ENCODE data around the gene PEAK1. TPM values are rescaled to one million over a fixed set of nuclear protein-coding genes. Genes with fewer than 3 reads are reported as not detected.

PEAK1 gene
- total and polyA plus RNA-seq, 4 donors: 8.6 to 147 (median 40.2) TPM

DNA sequence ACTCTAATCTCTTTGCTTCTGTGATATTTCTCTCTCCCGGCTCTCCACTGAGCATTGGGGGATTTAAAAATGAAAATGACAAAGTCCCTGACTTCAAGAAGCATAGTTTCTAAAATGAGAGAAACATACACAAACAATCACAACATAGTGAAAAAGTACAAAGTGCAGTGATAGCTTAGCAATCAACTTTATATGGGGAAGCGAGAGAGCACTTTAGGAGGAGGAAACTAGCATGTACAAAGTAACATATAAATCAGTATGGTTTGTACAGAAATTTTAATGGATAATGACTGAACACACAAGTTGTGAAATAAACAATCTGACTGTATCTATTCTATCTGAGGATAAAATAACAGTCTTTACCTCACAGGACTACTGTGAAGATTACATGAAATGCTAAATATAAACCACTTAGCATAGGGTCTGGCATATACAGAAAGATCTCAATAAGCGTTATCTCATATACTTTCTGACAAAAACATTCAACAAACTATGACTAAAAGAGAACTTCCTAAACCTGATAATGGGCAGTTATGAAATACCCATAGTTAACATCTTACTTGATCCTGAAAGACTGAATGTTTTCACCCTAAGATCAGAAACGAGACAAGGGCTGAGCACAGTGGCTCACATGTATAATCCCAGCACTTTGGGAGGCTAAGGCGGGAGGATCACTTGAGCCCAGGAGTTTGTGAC, 61.2 kb downstream of the PEAK1 start:
- Histone ChIP-seq H3K36me3 (ENCODE audit: control insufficient read depth in 4 of 4, insufficient read depth in 4 of 4, low read length in 4 of 4) (peaks cover 0 to 6% (median 5%) of the 10 kb centered on the region in 4 donors), H3K27ac (ENCODE audit: low read depth in 1 of 2, low read length in 1 of 2) (no peak overlapping the region), H3K4me3 (no peak overlapping the region), H3K27me3 (ENCODE audit: control insufficient read depth in 3 of 3, insufficient read depth in 3 of 3, low read length in 2 of 3) (no peaks in the 10 kb centered on the region), H3K4me1 (ENCODE audit: control insufficient read depth in 5 of 5, insufficient read depth in 5 of 5, low read length in 5 of 5) (peaks cover 0 to 22% (median 0%) of the 10 kb centered on the region in 5 donors), H3K9me3 (ENCODE audit: control insufficient read depth in 4 of 4, insufficient read depth in 3 of 4, low read length in 3 of 4) (no peaks in the 10 kb centered on the region), H3K9ac (ENCODE audit: insufficient read depth in 1 of 2, low read length in 2 of 2) (no peak overlapping the region)
- TF ChIP-seq, protein P1, sequence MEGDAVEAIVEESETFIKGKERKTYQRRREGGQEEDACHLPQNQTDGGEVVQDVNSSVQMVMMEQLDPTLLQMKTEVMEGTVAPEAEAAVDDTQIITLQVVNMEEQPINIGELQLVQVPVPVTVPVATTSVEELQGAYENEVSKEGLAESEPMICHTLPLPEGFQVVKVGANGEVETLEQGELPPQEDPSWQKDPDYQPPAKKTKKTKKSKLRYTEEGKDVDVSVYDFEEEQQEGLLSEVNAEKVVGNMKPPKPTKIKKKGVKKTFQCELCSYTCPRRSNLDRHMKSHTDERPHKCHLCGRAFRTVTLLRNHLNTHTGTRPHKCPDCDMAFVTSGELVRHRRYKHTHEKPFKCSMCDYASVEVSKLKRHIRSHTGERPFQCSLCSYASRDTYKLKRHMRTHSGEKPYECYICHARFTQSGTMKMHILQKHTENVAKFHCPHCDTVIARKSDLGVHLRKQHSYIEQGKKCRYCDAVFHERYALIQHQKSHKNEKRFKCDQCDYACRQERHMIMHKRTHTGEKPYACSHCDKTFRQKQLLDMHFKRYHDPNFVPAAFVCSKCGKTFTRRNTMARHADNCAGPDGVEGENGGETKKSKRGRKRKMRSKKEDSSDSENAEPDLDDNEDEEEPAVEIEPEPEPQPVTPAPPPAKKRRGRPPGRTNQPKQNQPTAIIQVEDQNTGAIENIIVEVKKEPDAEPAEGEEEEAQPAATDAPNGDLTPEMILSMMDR (IDR thresholded peaks at IDR 0.05; ENCODE audit: control extremely low read depth, extremely low read depth): no peak
- DNase-seq (no peak), ATAC-seq (ENCODE audit: insufficient read depth, low FRiP score) (no peak)
- 94 to 97% methylated on average over 5 of the region's 5 CpGs for WGBS, 2 donors

DNA sequence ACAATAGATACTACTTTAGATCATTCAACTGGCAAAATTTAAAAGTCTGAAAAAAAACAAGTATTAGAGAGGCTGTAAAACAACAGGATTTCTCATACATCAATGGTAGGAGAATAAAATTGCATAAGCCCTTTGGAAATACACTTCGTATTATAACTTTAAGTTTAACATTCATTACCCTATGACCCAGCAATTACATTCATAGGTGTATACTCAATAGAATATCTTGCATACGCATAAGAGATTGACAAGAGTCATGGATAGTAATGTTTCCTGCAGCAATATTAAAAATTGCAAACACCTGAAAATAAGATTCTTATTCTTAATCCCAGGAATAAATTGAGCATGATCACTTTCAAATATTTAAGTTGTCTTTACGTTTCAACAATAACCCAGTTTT, 63.6 kb downstream of the PEAK1 start:
- peaks cover 0 to 5% (median 3%) of the 10 kb centered on the region in 4 donors for H3K36me3 ChIP-seq (ENCODE audit: control insufficient read depth in 4 of 4, insufficient read depth in 4 of 4, low read length in 4 of 4)
- no peak overlapping the region for H3K9ac ChIP-seq (ENCODE audit: insufficient read depth in 1 of 2, low read length in 2 of 2)
- H3K9me3 ChIP-seq (ENCODE audit: control insufficient read depth in 4 of 4, insufficient read depth in 3 of 4, low read length in 3 of 4): no peaks in the 10 kb centered on the region
- H3K27ac ChIP-seq (ENCODE audit: low read depth in 1 of 2, low read length in 1 of 2): no peak overlapping the region
- 96% methylated on average over 3 of the region's 3 CpGs for WGBS, 2 donors
- H3K4me1 ChIP-seq (ENCODE audit: control insufficient read depth in 5 of 5, insufficient read depth in 5 of 5, low read length in 5 of 5): peaks cover 0 to 24% (median 6%) of the 10 kb centered on the region in 5 donors
- ATAC-seq (ENCODE audit: insufficient read depth, low FRiP score): no peak
- DNase-seq: no peak
- TF ChIP-seq, protein P1 (IDR thresholded peaks at IDR 0.05; ENCODE audit: control extremely low read depth, extremely low read depth): no peak
- no peaks in the 10 kb centered on the region for H3K27me3 ChIP-seq (ENCODE audit: control insufficient read depth in 3 of 3, insufficient read depth in 3 of 3, low read length in 2 of 3)
- H3K4me3 ChIP-seq: no peak overlapping the region

DNA sequence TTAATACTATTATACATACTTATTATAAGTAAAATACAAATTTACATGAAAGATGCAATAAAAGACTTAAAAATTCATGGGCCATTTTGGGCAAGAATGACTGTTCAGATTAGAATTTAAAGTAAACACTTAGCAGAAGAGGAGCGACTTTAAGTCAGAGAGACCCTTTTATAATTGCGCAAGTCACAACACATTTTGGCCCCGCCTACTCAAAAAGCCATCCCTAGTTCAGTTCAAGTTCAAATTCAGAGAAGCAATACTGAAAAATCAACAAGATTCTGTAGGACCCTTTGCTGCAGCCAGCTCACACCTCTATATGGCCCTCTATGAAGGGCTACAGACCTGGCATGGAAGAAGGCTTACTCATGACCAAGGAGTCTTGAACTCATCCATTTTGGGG, 64.6 kb downstream of the PEAK1 start:
- TF ChIP-seq, protein P1 (IDR thresholded peaks at IDR 0.05; ENCODE audit: control extremely low read depth, extremely low read depth): no peak
- Histone ChIP-seq H3K9me3 (ENCODE audit: control insufficient read depth in 4 of 4, insufficient read depth in 3 of 4, low read length in 3 of 4) (no peaks in the 10 kb centered on the region), H3K36me3 (ENCODE audit: control insufficient read depth in 4 of 4, insufficient read depth in 4 of 4, low read length in 4 of 4) (peaks cover 0 to 5% (median 3%) of the 10 kb centered on the region in 4 donors), H3K4me3 (no peak overlapping the region), H3K9ac (ENCODE audit: insufficient read depth in 1 of 2, low read length in 2 of 2) (no peak overlapping the region), H3K27ac (ENCODE audit: low read depth in 1 of 2, low read length in 1 of 2) (no peak overlapping the region), H3K27me3 (ENCODE audit: control insufficient read depth in 3 of 3, insufficient read depth in 3 of 3, low read length in 2 of 3) (no peaks in the 10 kb centered on the region), H3K4me1 (ENCODE audit: control insufficient read depth in 5 of 5, insufficient read depth in 5 of 5, low read length in 5 of 5) (peaks cover 0 to 28% (median 9%) of the 10 kb centered on the region in 5 donors)
- ATAC-seq (ENCODE audit: insufficient read depth, low FRiP score) (no peak), DNase-seq (no peak)
- 92 to 96% methylated on average over 3 of the region's 3 CpGs for WGBS, 2 donors

Data from lung (tissue), 12 donors.